ENCODE data around the gene CENPP.

Gene CENPP

GRCh38 chr9:92385477-92385876 lies 59.7 kb downstream of the CENPP start:
- intact Hi-C loops (cut with DNase I; ENCODE audit: low total_unique reads), result no loop called here
- Histone ChIP-seq H3K4me3 (no peak overlapping the region), H3K9me3 (no peaks in the 10 kb centered on the region), H3K27ac (peak overlapping the region; percentile 61 to 68), H3K27me3 (no peaks in the 10 kb centered on the region), H3K4me1 (peaks cover 0 to 34% (median 0%) of the 10 kb centered on the region in 4 donors), H3K36me3 (no peaks in the 10 kb centered on the region)
- TF ChIP-seq CTCF (IDR thresholded peaks at IDR 0.05), result no peak
- no peak for DNase-seq

GRCh38 chr9:92385953-92386352 lies 60.2 kb downstream of the CENPP start:
- H3K4me1 ChIP-seq, result peaks cover 0 to 34% (median 0%) of the 10 kb centered on the region in 4 donors
- intact Hi-C loops (cut with DNase I; ENCODE audit: low total_unique reads), result no loop called here
- no peak for TF ChIP-seq CTCF (IDR thresholded peaks at IDR 0.05)
- no peak overlapping the region for H3K4me3 ChIP-seq
- no peaks in the 10 kb centered on the region for H3K36me3 ChIP-seq
- H3K27ac ChIP-seq, result peak overlapping the region; percentile 61 to 68
- DNase-seq, result no peak
- no peaks in the 10 kb centered on the region for H3K27me3 ChIP-seq
- H3K9me3 ChIP-seq, result no peaks in the 10 kb centered on the region

- Histone ChIP-seq H3K9me3 (no peaks in the 10 kb centered on the region), H3K4me3 (no peak overlapping the region), H3K27ac (peak overlapping the region; percentile 56 to 69), H3K27me3 (no peaks in the 10 kb centered on the region), H3K36me3 (peaks cover 0 to 13% (median 6%) of the 10 kb centered on the region in 3 donors), H3K4me1 (peaks cover 0 to 36% (median 0%) of the 10 kb centered on the region in 4 donors)
- TF ChIP-seq CTCF (IDR thresholded peaks at IDR 0.05), result no peak
- no peak for DNase-seq
- intact Hi-C loops (cut with DNase I; ENCODE audit: low total_unique reads), result no loop called here
These were observed 66.9 kb downstream of the CENPP start for GRCh38 chr9:92392690-92393089.

- Histone ChIP-seq H3K4me3 (peak overlapping the region; percentile 12 to 13), H3K27me3 (no peaks in the 10 kb centered on the region), H3K36me3 (peaks cover 0 to 15% (median 8%) of the 10 kb centered on the region in 3 donors), H3K9me3 (no peaks in the 10 kb centered on the region), H3K27ac (peak overlapping the region; percentile 56 to 69), H3K4me1 (peaks cover 0 to 36% (median 0%) of the 10 kb centered on the region in 4 donors)
- TF ChIP-seq CTCF (IDR thresholded peaks at IDR 0.05), result no peak
- peak in 1 of 2 donors; percentile 36 for DNase-seq
- intact Hi-C loops (cut with DNase I; ENCODE audit: low total_unique reads), result no loop called here
These were observed 67.9 kb downstream of the CENPP start for GRCh38 chr9:92393686-92394085.

GRCh38 chr9:92395617-92396016 lies 69.9 kb downstream of the CENPP start:
- DNase-seq, result no peak
- intact Hi-C loops (cut with DNase I; ENCODE audit: low total_unique reads), result no loop called here
- Histone ChIP-seq H3K4me3 (no peak overlapping the region), H3K9me3 (no peaks in the 10 kb centered on the region), H3K36me3 (peaks cover 0 to 15% (median 8%) of the 10 kb centered on the region in 3 donors), H3K27ac (peak overlapping the region in 1 of 2 donors; percentile 56), H3K27me3 (no peaks in the 10 kb centered on the region), H3K4me1 (peaks cover 0 to 28% (median 0%) of the 10 kb centered on the region in 4 donors)
- no peak for TF ChIP-seq CTCF (IDR thresholded peaks at IDR 0.05)

- Histone ChIP-seq H3K27me3 (no peaks in the 10 kb centered on the region), H3K27ac (no peak overlapping the region), H3K9me3 (no peaks in the 10 kb centered on the region), H3K4me3 (no peak overlapping the region), H3K36me3 (peaks cover 0 to 10% (median 8%) of the 10 kb centered on the region in 3 donors), H3K4me1 (peaks cover 0 to 33% (median 0%) of the 10 kb centered on the region in 4 donors)
- intact Hi-C loops (cut with DNase I; ENCODE audit: low total_unique reads), result no loop called here
- no peak for DNase-seq
- no peak for TF ChIP-seq CTCF (IDR thresholded peaks at IDR 0.05)
These were observed 72.1 kb downstream of the CENPP start for GRCh38 chr9:92397853-92398252.
